Upper lobe of left lung (tissue), 6 donors: Measurements from ENCODE around the gene TSPO. TPM values are rescaled to one million over a fixed set of nuclear protein-coding genes. Genes with fewer than 3 reads are reported as not detected.

Experiments
- ATAC-seq, 2 donors: fragments of 200-7000 bp; cut with Tn5 transposase; one replicate each; pipeline ENCODE4 v1.9.1; 2022; ENCODE audit warnings: mild to moderate bottlenecking in 2 of 2, moderate library complexity in 2 of 2; ENCODE audit not compliant: low FRiP score in 2 of 2
- DNase-seq, 2 donors: peaks; one replicate each; pipeline ENCODE4 v3.0.0-alpha.2; 2019 to 2020
- H3K27ac ChIP-seq, 4 donors: fragments of 200-600 bp; sonication (generic); one replicate each; pipeline ENCODE4 v1.5.1; 2016 to 2019
- H3K27me3 ChIP-seq, 4 donors: fragments of 200-600 bp; sonication (generic); one replicate each; pipeline ENCODE4 v1.5.1; 2017 to 2019
- H3K36me3 ChIP-seq, 4 donors: fragments of 200-600 bp; sonication (generic); one replicate each; pipeline ENCODE4 v1.5.1; 2016 to 2019
- H3K4me1 ChIP-seq, 4 donors: fragments of 200-600 bp; sonication (generic); one replicate each; pipeline ENCODE4 v1.5.1; 2018 to 2019
- H3K4me3 ChIP-seq, 4 donors: fragments of 200-600 bp; sonication (generic); one replicate each; pipeline ENCODE4 v1.5.1; 2017 to 2019; ENCODE audit warnings: mild to moderate bottlenecking in 2 of 4, moderate library complexity in 1 of 4
- H3K9me3 ChIP-seq, 4 donors: fragments of 200-600 bp; sonication (generic); one replicate each; pipeline ENCODE4 v1.5.1; 2018 to 2019
- EP300 ChIP-seq, 4 donors: sonication (generic); formaldehyde crosslinking; IDR thresholded peaks; one replicate each; pipeline ENCODE4 v1.5.1; 2017; ENCODE audit warnings: antibody characterized with exemption in 4 of 4, control low read depth in 2 of 4
- POLR2A ChIP-seq, 4 donors: fragments of 450-650 bp; IDR thresholded peaks; one replicate each; pipeline ENCODE4 v1.5.1; 2016 to 2017; ENCODE audit warnings: antibody characterized with exemption in 4 of 4, mild to moderate bottlenecking in 2 of 4
- POLR2AphosphoS5 ChIP-seq, 2 donors: sonication (generic); formaldehyde crosslinking; IDR thresholded peaks; one replicate each; pipeline ENCODE4 v1.5.1; 2017; ENCODE audit warnings: antibody characterized with exemption in 2 of 2
- WGBS, 2 donors: methylation state at CpG; one replicate each; pipeline ENCODE4 v1.1.5; 2017 to 2018; 5-methylcytosine and 5-hydroxymethylcytosine counted together
- total RNA-seq, 6 donors: library from RNA; depleted of rRNA in 4 of 6; stranded (reverse); fragments of >200 nt in 4 of 6; gene quantifications; one replicate each; pipeline versions ENCODE4 v1.1.0 to v1.2.1, GENCODE V29; 2016 to 2021
- TF ChIP-seq, protein P1 (sequence below), 6 experiments: fragments of 450-650 bp in 4 of 6; fragments of 200-600 bp in 2 of 6; sonication (generic) in 2 of 6; IDR thresholded peaks; one replicate each; pipeline ENCODE4 v1.5.1; 2016 to 2019; ENCODE audit warnings: antibody characterized with exemption in 6 of 6
- donor health status: DM: no; HTN: no; CAD: no; lungs with moderate emphysema.
- donor health status: DM: no; HTN: yes; CAD: no; lungs with severe emphysema.

TSPO gene
- total RNA-seq, 6 donors from 2014 or later: 127 to 426 (median 315) TPM

DNA sequence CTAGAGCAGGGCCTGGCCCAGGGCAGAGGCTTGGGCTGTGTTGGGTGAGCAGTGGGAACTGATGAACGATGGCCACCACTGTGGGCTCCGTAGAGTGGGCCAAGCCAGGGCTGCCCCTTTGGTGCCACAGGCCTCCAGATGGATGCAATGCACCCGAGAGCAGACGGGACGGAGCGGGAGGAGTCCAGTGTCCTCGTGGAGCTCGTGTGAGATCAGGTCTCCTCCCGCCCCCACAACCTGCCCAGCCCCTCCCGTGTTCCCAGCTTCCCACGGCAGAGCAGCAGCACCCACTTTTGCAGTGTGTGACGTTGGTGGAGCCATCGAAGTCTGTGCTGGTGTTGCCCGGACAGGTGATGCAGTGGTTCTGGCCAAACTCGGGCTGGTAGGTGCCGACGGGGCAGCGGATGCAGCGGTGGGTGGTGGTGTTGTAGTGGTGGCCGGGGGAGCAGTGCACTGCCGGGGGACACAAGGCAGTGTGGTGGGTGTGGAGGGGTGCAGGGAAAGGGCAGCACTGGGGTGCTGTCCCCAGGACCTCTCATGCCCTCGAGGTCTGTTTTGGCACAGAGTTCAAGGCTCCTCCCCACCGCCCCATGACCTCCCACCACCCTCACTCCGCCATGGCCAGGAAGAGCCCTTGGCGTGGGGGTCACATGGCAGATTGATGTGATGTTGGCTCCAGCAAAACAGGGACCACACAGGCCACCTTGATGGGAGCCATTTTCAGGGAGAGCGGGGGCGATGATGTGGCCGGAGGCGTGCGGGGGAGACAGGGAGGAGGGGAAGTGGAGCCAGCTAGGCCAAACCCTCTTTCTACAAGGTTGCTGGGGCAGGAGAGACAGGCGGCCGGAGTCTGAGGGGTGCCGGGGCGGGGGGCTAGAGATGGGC lies 59.5 kb downstream of the TSPO start:
- H3K36me3 ChIP-seq: peaks cover 0 to 11% (median 0%) of the 10 kb centered on the region in 4 donors
- TF ChIP-seq POLR2AphosphoS5 (IDR thresholded peaks at IDR 0.05) (no peak), EP300 (IDR thresholded peaks at IDR 0.05) (no peak), POLR2A (IDR thresholded peaks at IDR 0.05) (no peak)
- TF ChIP-seq, protein P1, sequence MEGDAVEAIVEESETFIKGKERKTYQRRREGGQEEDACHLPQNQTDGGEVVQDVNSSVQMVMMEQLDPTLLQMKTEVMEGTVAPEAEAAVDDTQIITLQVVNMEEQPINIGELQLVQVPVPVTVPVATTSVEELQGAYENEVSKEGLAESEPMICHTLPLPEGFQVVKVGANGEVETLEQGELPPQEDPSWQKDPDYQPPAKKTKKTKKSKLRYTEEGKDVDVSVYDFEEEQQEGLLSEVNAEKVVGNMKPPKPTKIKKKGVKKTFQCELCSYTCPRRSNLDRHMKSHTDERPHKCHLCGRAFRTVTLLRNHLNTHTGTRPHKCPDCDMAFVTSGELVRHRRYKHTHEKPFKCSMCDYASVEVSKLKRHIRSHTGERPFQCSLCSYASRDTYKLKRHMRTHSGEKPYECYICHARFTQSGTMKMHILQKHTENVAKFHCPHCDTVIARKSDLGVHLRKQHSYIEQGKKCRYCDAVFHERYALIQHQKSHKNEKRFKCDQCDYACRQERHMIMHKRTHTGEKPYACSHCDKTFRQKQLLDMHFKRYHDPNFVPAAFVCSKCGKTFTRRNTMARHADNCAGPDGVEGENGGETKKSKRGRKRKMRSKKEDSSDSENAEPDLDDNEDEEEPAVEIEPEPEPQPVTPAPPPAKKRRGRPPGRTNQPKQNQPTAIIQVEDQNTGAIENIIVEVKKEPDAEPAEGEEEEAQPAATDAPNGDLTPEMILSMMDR (IDR thresholded peaks at IDR 0.05): no peak
- no peaks in the 10 kb centered on the region for H3K9me3 ChIP-seq
- H3K4me3 ChIP-seq: no peak overlapping the region
- DNase-seq (peak in 1 of 2 donors; percentile 70), ATAC-seq (no peak)
- whole genome bisulfite sequencing, 2 donors: 90 to 91% methylated on average over 29 to 34 of the region's 34 CpGs
- H3K4me1 ChIP-seq: peaks cover 0 to 4% (median 0%) of the 10 kb centered on the region in 4 donors
- no peaks in the 10 kb centered on the region for H3K27me3 ChIP-seq
- no peak overlapping the region for H3K27ac ChIP-seq

DNA sequence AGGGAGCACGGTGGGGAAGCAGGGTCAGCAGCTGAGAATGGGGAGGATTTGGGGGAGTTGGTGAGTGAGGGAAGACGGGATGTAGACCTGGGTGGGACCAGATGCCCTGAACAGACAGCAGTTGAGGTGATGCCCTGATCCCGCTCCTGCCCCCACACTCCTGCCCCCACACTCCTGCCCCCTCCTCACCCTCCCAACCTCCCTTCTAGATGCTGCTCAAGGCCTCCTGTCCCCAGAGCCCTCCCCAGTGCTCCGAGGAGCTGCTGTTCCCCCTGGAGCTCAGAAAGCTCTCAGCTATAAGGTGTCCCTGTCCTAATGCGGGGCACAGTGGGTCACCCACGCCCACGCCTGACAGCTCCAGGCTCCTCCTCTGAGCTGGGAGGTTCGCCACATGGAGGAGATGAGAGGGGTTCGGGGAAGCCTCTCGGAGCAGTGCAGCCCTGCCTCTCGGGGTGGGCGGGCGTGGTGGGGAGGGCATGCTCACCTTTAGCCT lies 60.6 kb downstream of the TSPO start:
- Histone ChIP-seq H3K27ac (no peak overlapping the region), H3K27me3 (no peaks in the 10 kb centered on the region), H3K4me3 (no peak overlapping the region), H3K36me3 (peaks cover 0 to 11% (median 0%) of the 10 kb centered on the region in 4 donors), H3K9me3 (no peaks in the 10 kb centered on the region), H3K4me1 (no peaks in the 10 kb centered on the region)
- no peak for ATAC-seq
- 80 to 90% methylated on average over 2 to 12 of the region's 13 CpGs for WGBS, 2 donors
- no peak for DNase-seq
- TF ChIP-seq POLR2A (IDR thresholded peaks at IDR 0.05) (no peak), POLR2AphosphoS5 (IDR thresholded peaks at IDR 0.05) (no peak), EP300 (IDR thresholded peaks at IDR 0.05) (no peak)
- TF ChIP-seq, protein P1 (IDR thresholded peaks at IDR 0.05): no peak

DNA sequence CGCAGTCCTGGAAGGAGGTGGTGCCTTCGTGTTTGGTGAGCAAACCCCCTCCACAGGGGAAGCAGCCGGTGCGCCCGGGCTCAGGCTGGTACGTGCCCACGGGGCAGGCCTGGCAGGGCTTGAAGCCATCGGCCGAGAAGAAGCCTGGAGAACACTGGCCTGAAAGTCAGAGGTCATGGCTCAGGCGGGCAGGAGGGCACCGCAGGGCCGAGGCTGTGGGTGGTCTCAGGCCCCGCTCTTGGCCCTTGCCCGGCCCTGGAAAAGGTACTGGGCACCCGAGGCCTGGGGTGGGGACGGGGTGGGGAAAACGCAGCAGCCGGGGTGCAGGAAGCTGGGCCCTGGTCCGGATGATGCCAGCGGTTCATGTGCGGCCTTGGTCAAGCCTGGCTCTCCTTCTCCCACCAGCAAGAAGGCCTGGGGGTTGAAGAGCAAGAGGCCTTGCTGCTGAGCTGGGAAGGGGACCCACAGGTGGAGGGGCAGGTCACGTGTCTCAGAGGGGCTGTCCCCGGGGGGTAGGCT lies 61.1 kb downstream of the TSPO start:
- TF ChIP-seq, protein P1 (IDR thresholded peaks at IDR 0.05): no peak
- no peak for TF ChIP-seq EP300 (IDR thresholded peaks at IDR 0.05)
- no peak for TF ChIP-seq POLR2AphosphoS5 (IDR thresholded peaks at IDR 0.05)
- no peak for TF ChIP-seq POLR2A (IDR thresholded peaks at IDR 0.05)
- DNase-seq (peak in 1 of 2 donors; percentile 70), ATAC-seq (no peak)
- H3K4me3 ChIP-seq: no peak overlapping the region
- no peaks in the 10 kb centered on the region for H3K4me1 ChIP-seq
- H3K27ac ChIP-seq: no peak overlapping the region
- no peaks in the 10 kb centered on the region for H3K9me3 ChIP-seq
- H3K27me3 ChIP-seq: no peaks in the 10 kb centered on the region
- 88 to 92% methylated on average over 9 to 21 of the region's 23 CpGs for WGBS, 2 donors
- H3K36me3 ChIP-seq: peaks cover 0 to 11% (median 0%) of the 10 kb centered on the region in 4 donors

Other genes starting within 250 kb of the TSPO start
- gene PACSIN2, start 136.4 kb upstream of the TSPO start, total RNA-seq: 100 to 1,000 TPM; 120 to 186 (median 151) TPM
- 1 to 10 TPM; 1.0 to 5.7 (median 4.8) TPM for gene TTLL1, start 62.2 kb upstream of the TSPO start, total RNA-seq
- 1 to 10 TPM in 4 of 6 donors, not detected in 2; 2.3 to 6.2 (median 2.7) TPM for gene BIK, start 40.8 kb upstream of the TSPO start, total RNA-seq
- 10 to 100 TPM; 15.6 to 34.4 (median 18.5) TPM for gene MCAT, start 8.2 kb upstream of the TSPO start, total RNA-seq
- gene TTLL12, start 35.6 kb downstream of the TSPO start, total RNA-seq: 10 to 100 TPM; 19.6 to 49.2 (median 25.0) TPM
- gene SCUBE1, start 191.8 kb downstream of the TSPO start, total RNA-seq: 10 to 100 TPM in 5 of 6 donors, 1 to 10 TPM in 1; 9.7 to 55.9 (median 20.8) TPM